K562 (cell line): ENCODE results near the gene TSPAN18. TPM values are rescaled to one million over a fixed set of nuclear protein-coding genes. Genes with fewer than 3 reads are reported as not detected.

ENCODE experiments used
- ATAC-seq: fragments of 200-7000 bp; cut with Tn5 transposase; 3 replicates; pipeline ENCODE4 v1.9.1; 2020; ENCODE audit warnings: moderate library complexity
- BruUV-seq: library from RNA; stranded (reverse); fragments of 400-500 nt; replicated peaks from 2 replicates; lab custom pipeline; 2021; lab: Mats Ljungman, UMichigan
- CTCF ChIA-PET: fragments of 300-600 bp; formaldehyde crosslinking; extraction: SDS; loops from one replicate; lab custom pipeline; 2021; ENCODE audit warnings: low intra/inter-chr PET ratio; lab: Yijun Ruan, JAX
- POLR2A ChIA-PET: fragments of 300-600, 350-650 bp; sonication (Branson Sonifier 250); formaldehyde crosslinking; extraction: SDS; loops from one replicate; lab custom pipeline; 2021; ENCODE audit warnings: antibody characterized with exemption, inconsistent platforms; lab: Yijun Ruan, JAX
- DNase-seq, 4 experiments: peaks; one replicate each; pipeline versions ENCODE4 v3.0.0 to v3.0.0-alpha.2; 2011 to 2018; ENCODE audit warnings: low spot score in 3 of 4, mixed read lengths in 3 of 4; ENCODE audit errors: extremely low read depth in 1 of 4
- FAIRE-seq: peaks from 2 replicates; lab custom pipeline; 2011; peaks lifted over from hg19 to GRCh38; lab: Jason Lieb, UNC
- H2AFZ ChIP-seq: 2 replicates; pipeline ENCODE4 v1.6.0; 2011; ENCODE audit warnings: low read depth, low read length, control low read depth, inconsistent platforms
- H3K27ac ChIP-seq: fragments of 200-600 bp; 3 replicates; pipeline ENCODE4 v1.8.0; 2011; ENCODE audit warnings: low read depth, mild to moderate bottlenecking, control low read depth, inconsistent platforms, low read length, moderate library complexity, mixed read lengths; ENCODE audit errors: extremely low read depth
- H3K27me3 ChIP-seq, 2 experiments: fragments of 300-600 bp in 1 of 2; 2 replicates in 1 of 2; 3 replicates in 1 of 2; pipeline versions ENCODE4 v1.6.0 to v1.8.0; 2011; ENCODE audit warnings: inconsistent platforms in 2 of 2, low read length in 2 of 2, mild to moderate bottlenecking in 1 of 2, mixed read lengths in 1 of 2, moderate library complexity in 1 of 2; ENCODE audit not compliant: control insufficient read depth in 2 of 2, insufficient read depth in 2 of 2
- H3K36me3 ChIP-seq: fragments of 300-600 bp; 3 replicates; pipeline ENCODE4 v1.8.0; 2011; ENCODE audit warnings: mild to moderate bottlenecking, low read length, inconsistent platforms; ENCODE audit not compliant: control insufficient read depth, insufficient read depth
- H3K4me1 ChIP-seq, 2 experiments: fragments of 200-600 bp in 1 of 2; replicated peaks in 1 of 2; 2 replicates in 1 of 2; 3 replicates in 1 of 2; pipeline versions ENCODE4 v1.5.1 to v1.8.0; 2011; ENCODE audit warnings: inconsistent platforms in 2 of 2, low read length in 2 of 2, mild to moderate bottlenecking in 1 of 2, mixed read lengths in 1 of 2, moderate library complexity in 1 of 2; ENCODE audit not compliant: control insufficient read depth in 2 of 2, insufficient read depth in 2 of 2
- H3K4me2 ChIP-seq: 2 replicates; pipeline ENCODE4 v1.6.1; 2011; ENCODE audit warnings: low read length, control low read depth, inconsistent platforms, mixed read lengths; ENCODE audit not compliant: insufficient read depth
- H3K4me3 ChIP-seq: fragments of 200-600 bp; sonication (generic), shearing (Covaris generic); 2 replicates; pipeline ENCODE4 v1.5.1; 2016; ENCODE audit warnings: control low read depth, inconsistent platforms
- H3K79me2 ChIP-seq: fragments of 200-600 bp; 3 replicates; pipeline ENCODE4 v1.8.0; 2011; ENCODE audit warnings: low read length, inconsistent platforms; ENCODE audit not compliant: control insufficient read depth, insufficient read depth
- H3K9ac ChIP-seq, 2 experiments: 2 replicates each; pipeline versions ENCODE4 v1.6.0 to v1.6.1; 2011; ENCODE audit warnings: low read depth in 2 of 2, low read length in 2 of 2, control low read depth in 1 of 2, inconsistent platforms in 1 of 2, mild to moderate bottlenecking in 1 of 2, mixed read lengths in 1 of 2; ENCODE audit not compliant: insufficient read depth in 1 of 2
- H3K9me1 ChIP-seq: one replicate; pipeline ENCODE4 v1.6.0; 2011; ENCODE audit warnings: inconsistent platforms, mild to moderate bottlenecking, low read length, moderate library complexity; ENCODE audit not compliant: control insufficient read depth, insufficient read depth
- H3K9me3 ChIP-seq: replicated peaks from 2 replicates; pipeline ENCODE4 v1.5.1; 2011; ENCODE audit warnings: low read depth, low read length, inconsistent platforms; ENCODE audit not compliant: control insufficient read depth, insufficient read depth
- H4K20me1 ChIP-seq: replicated peaks from 2 replicates; pipeline ENCODE4 v1.6.1; 2011; ENCODE audit warnings: low read length, inconsistent platforms, mixed read lengths; ENCODE audit not compliant: control insufficient read depth, insufficient read depth
- MCM2 ChIP-seq: fragments of 450-650 bp; IDR thresholded peaks from 2 replicates; pipeline ENCODE4 v1.6.1; 2017; ENCODE audit warnings: low read depth, mild to moderate bottlenecking
- NEUROD1 ChIP-seq: fragments of 150-350 bp; IDR thresholded peaks from 2 replicates; pipeline ENCODE4 v1.6.1; 2014; ENCODE audit warnings: borderline replicate concordance, low read length, low read depth; ENCODE audit not compliant: partially characterized antibody
- NR3C1 ChIP-seq: sonication (generic); formaldehyde crosslinking; IDR thresholded peaks from 2 replicates; pipeline ENCODE4 v1.8.1; 2022; ENCODE audit warnings: missing genetic modification reagents
- SMARCE1 ChIP-seq: fragments of 450-650 bp; IDR thresholded peaks from 2 replicates; pipeline ENCODE4 v1.7.1; 2016; ENCODE audit warnings: mild to moderate bottlenecking
- SREBF1 ChIP-seq: fragments of 150-350 bp; IDR thresholded peaks from 2 replicates; pipeline ENCODE4 v1.6.1; 2014; ENCODE audit warnings: antibody characterized with exemption, low read depth, low read length, borderline replicate concordance
- SRSF7 ChIP-seq: fragments of 200-400 bp; formaldehyde crosslinking; optimal IDR thresholded peaks from 2 replicates; pipeline ENCODE3; 2017; ENCODE audit warnings: mild to moderate bottlenecking, low read depth, low read length
- ZKSCAN8 ChIP-seq: fragments of 200-800 bp; sonication (Bioruptor generic); IDR thresholded peaks from 2 replicates; pipeline ENCODE4 v1.6.1; 2016; ENCODE audit warnings: missing genetic modification characterization, missing compliant biosample characterization
- ZNF586 ChIP-seq: fragments of 450-650 bp; formaldehyde crosslinking; conservative IDR thresholded peaks from 2 replicates; pipeline ENCODE4 v1.4.0; 2020; ENCODE audit warnings: mild to moderate bottlenecking, moderate library complexity
- WGBS: fragments of 100-300 bp; shearing (Covaris generic); methylation state at CpG from one replicate; pipeline ENCODE4 v1.1.6; 2016; ENCODE audit warnings: low coverage, mixed read lengths; ENCODE audit not compliant: insufficient coverage; ENCODE audit errors: missing lambda C conversion rate; 5-methylcytosine and 5-hydroxymethylcytosine counted together
- in situ Hi-C: fragments of 300-500 bp; cut with MboI; formaldehyde crosslinking; loops from 4 replicates; pipeline ENCODE4 v1.15.0; 2018; ENCODE audit warnings: inconsistent platforms, mixed read lengths
- intact Hi-C: fragments of 100-400 bp; cut with micrococcal nuclease; formaldehyde crosslinking; loops from 2 replicates; pipeline ENCODE4 v1.14.2; 2022
- polyA plus RNA-seq, 8 experiments: library from polyadenylated mRNA; depleted of rRNA in 4 of 8; stranded (reverse) in 5 of 8; unstranded in 3 of 8; fragments of >200 nt; fragmentation: Nextera tagmentation in 2 of 8; fragmentation: Illumina TruSeq in 1 of 8; extraction: Ambion mirVana in 2 of 8; extraction: Trizol in 1 of 8; gene quantifications; 2 replicates each; pipeline versions ENCODE4 v1.2.1 to v1.2.3, GENCODE V29; 2011 to 2014; ENCODE audit warnings: inconsistent platforms in 1 of 8, missing spikeins in 1 of 8
- total RNA-seq, 7 experiments: library from RNA; depleted of rRNA in 6 of 7; stranded (reverse); fragments of >200 nt in 6 of 7; fragmentation: Illumina TruSeq in 2 of 7; extraction: Trizol in 2 of 7; gene quantifications; 2 replicates each; pipeline versions ENCODE4 v1.2.1 to v1.2.3, GENCODE V29; 2011 to 2021; ENCODE audit warnings: low replicate concordance in 1 of 7
- TF ChIP-seq, protein P1 (sequence below): fragments of 250-450 bp; sonication (Bioruptor Pico); IDR thresholded peaks from 2 replicates; pipeline ENCODE4 v1.8.0; 2021; ENCODE audit warnings: moderate library complexity, mild to moderate bottlenecking, inconsistent platforms
- TF ChIP-seq, protein P2 (sequence below): fragments of 450-650 bp; formaldehyde crosslinking; conservative IDR thresholded peaks from 2 replicates; pipeline ENCODE4 v1.4.0; 2022; ENCODE audit warnings: mild to moderate bottlenecking, missing genetic modification characterization
- TF ChIP-seq, protein P3 (sequence below): sonication (generic); formaldehyde crosslinking; IDR thresholded peaks from 2 replicates; pipeline ENCODE4 v1.8.0; 2023; ENCODE audit warnings: mild to moderate bottlenecking, missing genetic modification reagents
- TF ChIP-seq, protein P4 (sequence below): fragments of 450-650 bp; IDR thresholded peaks from 2 replicates; pipeline ENCODE4 v1.6.1; 2014; ENCODE audit warnings: low read depth, mild to moderate bottlenecking, moderate library complexity, borderline replicate concordance
- TF ChIP-seq, protein P5 (sequence below): fragments of 450-650 bp; IDR thresholded peaks from 2 replicates; pipeline ENCODE4 v1.6.1; 2016; ENCODE audit warnings: low read depth, mild to moderate bottlenecking, moderate library complexity

TSPAN18 gene
- total and polyA plus RNA-seq, 9 of the 15 experiments (the other 6 are each of a cell fraction or from before 2014, with no cell fraction given), result 0.17 to 0.35 (median 0.22) TPM; not detected in 4

DNA sequence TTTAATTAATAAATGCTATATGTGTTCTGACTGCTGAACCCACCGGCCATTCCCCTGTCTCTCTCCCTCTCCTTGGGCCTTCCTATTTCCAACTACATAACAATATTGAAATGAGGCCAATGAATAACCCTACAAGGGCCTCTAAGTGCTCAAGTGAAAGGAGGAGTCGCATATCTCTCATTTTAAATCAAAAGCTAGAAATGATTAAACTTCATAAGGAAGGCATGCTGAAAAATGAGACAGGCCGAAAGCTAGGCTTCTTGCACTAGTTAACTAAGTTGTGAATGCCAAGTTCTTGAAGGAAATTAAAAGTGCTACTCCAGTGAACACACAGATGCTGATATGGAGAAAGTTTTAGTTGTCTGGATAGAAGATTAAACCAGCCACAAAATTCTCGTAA, 109.2 kb downstream of the TSPAN18 start:
- no peaks in the 10 kb centered on the region for H3K9me3 ChIP-seq
- H4K20me1 ChIP-seq, result no peaks in the 10 kb centered on the region; the same call in 1 of the 2 replicates
- no peaks in the 10 kb centered on the region for H3K79me2 ChIP-seq
- FAIRE-seq (no peak), ATAC-seq (no peak), DNase-seq (no peak)
- POLR2A ChIA-PET, result no interaction called here
- CTCF ChIA-PET, result no interaction called here
- no TSS peak for BruUV-seq
- no peak overlapping the region for H3K9ac ChIP-seq
- intact Hi-C loops, result no loop called here
- H3K27me3 ChIP-seq, result peaks cover 9 to 45% of the 10 kb centered on the region in 2 experiments; a peak in 4 of 5 replicates
- in situ Hi-C loops, result no loop called here
- H3K36me3 ChIP-seq, result no peaks in the 10 kb centered on the region
- no peak overlapping the region for H2AFZ ChIP-seq
- no peaks in the 10 kb centered on the region for H3K9me1 ChIP-seq
- no peaks in the 10 kb centered on the region for H3K4me1 ChIP-seq
- H3K27ac ChIP-seq, result no peak overlapping the region
- no peak overlapping the region for H3K4me3 ChIP-seq
- 0% methylated on average over 4 of the region's 4 CpGs for WGBS
- no peak overlapping the region for H3K4me2 ChIP-seq
- TF ChIP-seq, protein P1, sequence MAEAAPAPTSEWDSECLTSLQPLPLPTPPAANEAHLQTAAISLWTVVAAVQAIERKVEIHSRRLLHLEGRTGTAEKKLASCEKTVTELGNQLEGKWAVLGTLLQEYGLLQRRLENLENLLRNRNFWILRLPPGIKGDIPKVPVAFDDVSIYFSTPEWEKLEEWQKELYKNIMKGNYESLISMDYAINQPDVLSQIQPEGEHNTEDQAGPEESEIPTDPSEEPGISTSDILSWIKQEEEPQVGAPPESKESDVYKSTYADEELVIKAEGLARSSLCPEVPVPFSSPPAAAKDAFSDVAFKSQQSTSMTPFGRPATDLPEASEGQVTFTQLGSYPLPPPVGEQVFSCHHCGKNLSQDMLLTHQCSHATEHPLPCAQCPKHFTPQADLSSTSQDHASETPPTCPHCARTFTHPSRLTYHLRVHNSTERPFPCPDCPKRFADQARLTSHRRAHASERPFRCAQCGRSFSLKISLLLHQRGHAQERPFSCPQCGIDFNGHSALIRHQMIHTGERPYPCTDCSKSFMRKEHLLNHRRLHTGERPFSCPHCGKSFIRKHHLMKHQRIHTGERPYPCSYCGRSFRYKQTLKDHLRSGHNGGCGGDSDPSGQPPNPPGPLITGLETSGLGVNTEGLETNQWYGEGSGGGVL (CRISPR knock-in tag), result no peak
- TF ChIP-seq MCM2 (no peak), NR3C1 (CRISPR knock-in tag) (no peak), ZNF586 (CRISPR knock-in tag) (no peak), SRSF7 (no peak), SMARCE1 (no peak), NEUROD1 (no peak), ZKSCAN8 (no peak), SREBF1 (no peak)
- TF ChIP-seq, protein P2, sequence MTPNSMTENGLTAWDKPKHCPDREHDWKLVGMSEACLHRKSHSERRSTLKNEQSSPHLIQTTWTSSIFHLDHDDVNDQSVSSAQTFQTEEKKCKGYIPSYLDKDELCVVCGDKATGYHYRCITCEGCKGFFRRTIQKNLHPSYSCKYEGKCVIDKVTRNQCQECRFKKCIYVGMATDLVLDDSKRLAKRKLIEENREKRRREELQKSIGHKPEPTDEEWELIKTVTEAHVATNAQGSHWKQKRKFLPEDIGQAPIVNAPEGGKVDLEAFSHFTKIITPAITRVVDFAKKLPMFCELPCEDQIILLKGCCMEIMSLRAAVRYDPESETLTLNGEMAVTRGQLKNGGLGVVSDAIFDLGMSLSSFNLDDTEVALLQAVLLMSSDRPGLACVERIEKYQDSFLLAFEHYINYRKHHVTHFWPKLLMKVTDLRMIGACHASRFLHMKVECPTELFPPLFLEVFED (CRISPR knock-in tag), result no peak
- TF ChIP-seq, protein P3, sequence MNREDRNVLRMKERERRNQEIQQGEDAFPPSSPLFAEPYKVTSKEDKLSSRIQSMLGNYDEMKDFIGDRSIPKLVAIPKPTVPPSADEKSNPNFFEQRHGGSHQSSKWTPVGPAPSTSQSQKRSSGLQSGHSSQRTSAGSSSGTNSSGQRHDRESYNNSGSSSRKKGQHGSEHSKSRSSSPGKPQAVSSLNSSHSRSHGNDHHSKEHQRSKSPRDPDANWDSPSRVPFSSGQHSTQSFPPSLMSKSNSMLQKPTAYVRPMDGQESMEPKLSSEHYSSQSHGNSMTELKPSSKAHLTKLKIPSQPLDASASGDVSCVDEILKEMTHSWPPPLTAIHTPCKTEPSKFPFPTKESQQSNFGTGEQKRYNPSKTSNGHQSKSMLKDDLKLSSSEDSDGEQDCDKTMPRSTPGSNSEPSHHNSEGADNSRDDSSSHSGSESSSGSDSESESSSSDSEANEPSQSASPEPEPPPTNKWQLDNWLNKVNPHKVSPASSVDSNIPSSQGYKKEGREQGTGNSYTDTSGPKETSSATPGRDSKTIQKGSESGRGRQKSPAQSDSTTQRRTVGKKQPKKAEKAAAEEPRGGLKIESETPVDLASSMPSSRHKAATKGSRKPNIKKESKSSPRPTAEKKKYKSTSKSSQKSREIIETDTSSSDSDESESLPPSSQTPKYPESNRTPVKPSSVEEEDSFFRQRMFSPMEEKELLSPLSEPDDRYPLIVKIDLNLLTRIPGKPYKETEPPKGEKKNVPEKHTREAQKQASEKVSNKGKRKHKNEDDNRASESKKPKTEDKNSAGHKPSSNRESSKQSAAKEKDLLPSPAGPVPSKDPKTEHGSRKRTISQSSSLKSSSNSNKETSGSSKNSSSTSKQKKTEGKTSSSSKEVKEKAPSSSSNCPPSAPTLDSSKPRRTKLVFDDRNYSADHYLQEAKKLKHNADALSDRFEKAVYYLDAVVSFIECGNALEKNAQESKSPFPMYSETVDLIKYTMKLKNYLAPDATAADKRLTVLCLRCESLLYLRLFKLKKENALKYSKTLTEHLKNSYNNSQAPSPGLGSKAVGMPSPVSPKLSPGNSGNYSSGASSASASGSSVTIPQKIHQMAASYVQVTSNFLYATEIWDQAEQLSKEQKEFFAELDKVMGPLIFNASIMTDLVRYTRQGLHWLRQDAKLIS, result no peak
- TF ChIP-seq, protein P4, sequence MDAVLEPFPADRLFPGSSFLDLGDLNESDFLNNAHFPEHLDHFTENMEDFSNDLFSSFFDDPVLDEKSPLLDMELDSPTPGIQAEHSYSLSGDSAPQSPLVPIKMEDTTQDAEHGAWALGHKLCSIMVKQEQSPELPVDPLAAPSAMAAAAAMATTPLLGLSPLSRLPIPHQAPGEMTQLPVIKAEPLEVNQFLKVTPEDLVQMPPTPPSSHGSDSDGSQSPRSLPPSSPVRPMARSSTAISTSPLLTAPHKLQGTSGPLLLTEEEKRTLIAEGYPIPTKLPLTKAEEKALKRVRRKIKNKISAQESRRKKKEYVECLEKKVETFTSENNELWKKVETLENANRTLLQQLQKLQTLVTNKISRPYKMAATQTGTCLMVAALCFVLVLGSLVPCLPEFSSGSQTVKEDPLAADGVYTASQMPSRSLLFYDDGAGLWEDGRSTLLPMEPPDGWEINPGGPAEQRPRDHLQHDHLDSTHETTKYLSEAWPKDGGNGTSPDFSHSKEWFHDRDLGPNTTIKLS, result no peak
- TF ChIP-seq, protein P5, sequence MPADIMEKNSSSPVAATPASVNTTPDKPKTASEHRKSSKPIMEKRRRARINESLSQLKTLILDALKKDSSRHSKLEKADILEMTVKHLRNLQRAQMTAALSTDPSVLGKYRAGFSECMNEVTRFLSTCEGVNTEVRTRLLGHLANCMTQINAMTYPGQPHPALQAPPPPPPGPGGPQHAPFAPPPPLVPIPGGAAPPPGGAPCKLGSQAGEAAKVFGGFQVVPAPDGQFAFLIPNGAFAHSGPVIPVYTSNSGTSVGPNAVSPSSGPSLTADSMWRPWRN, result no peak
